Nephron progenitor cell (in vitro differentiated cells): ENCODE measurements around the gene PNPLA7.
A peak's percentile ranks its signal among the peaks of the same experiment; 100 is the strongest.
"Not testable (repeated sequence)": the region's sequence is repeated elsewhere in the genome, so short reads cannot be mapped to it uniquely, and the experiment has no call there.

Experiments used
- DNase-seq: peaks from one replicate; pipeline ENCODE4 v3.0.0; 2021
- H3K27ac Mint-ChIP-seq: 2 replicates; pipeline ENCODE4 v1.8.0; 2021; ENCODE audit warnings: mild to moderate bottlenecking, moderate library complexity, mixed read lengths
- H3K27me3 Mint-ChIP-seq: 2 replicates; pipeline ENCODE4 v1.8.0; 2021; ENCODE audit warnings: mild to moderate bottlenecking, low read depth, mixed read lengths; ENCODE audit not compliant: poor library complexity
- H3K36me3 Mint-ChIP-seq: 2 replicates; pipeline ENCODE4 v1.8.0; 2021; ENCODE audit warnings: low read depth, mixed read lengths
- H3K4me1 Mint-ChIP-seq: 2 replicates; pipeline ENCODE4 v1.8.0; 2021; ENCODE audit warnings: mixed read lengths
- H3K4me3 Mint-ChIP-seq: 2 replicates; pipeline ENCODE4 v1.8.0; 2021; ENCODE audit warnings: mild to moderate bottlenecking, moderate library complexity, mixed read lengths
- H3K9me3 Mint-ChIP-seq: 2 replicates; pipeline ENCODE4 v1.8.0; 2021; ENCODE audit warnings: mild to moderate bottlenecking, moderate library complexity, mixed read lengths
- TF ChIP-seq, protein P1 (sequence below): fragments of 200-600 bp; sonication (generic); IDR thresholded peaks from 2 replicates; pipeline ENCODE4 v1.5.0; 2021; ENCODE audit warnings: antibody characterized with exemption

PNPLA7 gene

DNA sequence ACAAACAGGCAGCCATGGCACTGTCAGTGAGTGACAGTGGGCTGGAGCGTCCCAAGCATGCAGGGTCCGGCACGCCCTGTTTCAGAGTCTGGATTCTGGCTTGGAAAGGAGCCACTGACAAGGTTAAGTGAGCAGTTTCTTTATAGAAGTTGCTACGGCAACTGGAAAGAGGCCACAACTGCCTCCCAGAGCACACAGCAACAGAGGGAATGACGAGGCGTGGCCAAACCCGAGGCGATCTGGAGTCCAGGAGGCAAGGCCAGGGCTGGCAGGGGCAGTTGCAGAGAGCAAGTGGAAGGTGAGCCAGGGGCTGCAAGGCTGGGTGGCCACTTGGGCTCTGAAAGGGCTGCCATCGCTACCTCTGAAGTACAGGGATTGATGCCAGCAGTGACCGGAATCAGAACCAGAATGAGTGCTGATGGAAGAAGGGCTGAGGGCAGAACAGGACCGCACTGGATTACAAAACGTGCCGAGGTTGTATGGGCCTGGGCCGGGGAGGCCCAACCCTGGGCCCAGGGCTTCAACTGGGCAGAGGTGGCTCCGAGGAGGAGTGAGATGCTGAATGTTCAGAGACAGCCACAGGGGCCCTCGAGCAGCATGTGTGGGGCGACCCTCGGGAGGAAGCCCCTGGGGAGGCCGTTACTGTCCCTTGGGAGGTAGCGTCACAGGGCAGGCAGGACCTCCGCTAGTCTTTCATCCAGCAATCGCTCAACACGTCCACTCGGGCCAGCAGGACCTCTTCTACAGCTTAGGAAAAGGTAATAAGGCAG, 6.1 kb upstream of the PNPLA7 start:
- H3K36me3 Mint-ChIP-seq, result peaks cover 59% of the 10 kb centered on the region
- DNase-seq, result no peak
- H3K27ac Mint-ChIP-seq, result no peak overlapping the region
- no peak overlapping the region for H3K4me3 Mint-ChIP-seq
- TF ChIP-seq, protein P1, sequence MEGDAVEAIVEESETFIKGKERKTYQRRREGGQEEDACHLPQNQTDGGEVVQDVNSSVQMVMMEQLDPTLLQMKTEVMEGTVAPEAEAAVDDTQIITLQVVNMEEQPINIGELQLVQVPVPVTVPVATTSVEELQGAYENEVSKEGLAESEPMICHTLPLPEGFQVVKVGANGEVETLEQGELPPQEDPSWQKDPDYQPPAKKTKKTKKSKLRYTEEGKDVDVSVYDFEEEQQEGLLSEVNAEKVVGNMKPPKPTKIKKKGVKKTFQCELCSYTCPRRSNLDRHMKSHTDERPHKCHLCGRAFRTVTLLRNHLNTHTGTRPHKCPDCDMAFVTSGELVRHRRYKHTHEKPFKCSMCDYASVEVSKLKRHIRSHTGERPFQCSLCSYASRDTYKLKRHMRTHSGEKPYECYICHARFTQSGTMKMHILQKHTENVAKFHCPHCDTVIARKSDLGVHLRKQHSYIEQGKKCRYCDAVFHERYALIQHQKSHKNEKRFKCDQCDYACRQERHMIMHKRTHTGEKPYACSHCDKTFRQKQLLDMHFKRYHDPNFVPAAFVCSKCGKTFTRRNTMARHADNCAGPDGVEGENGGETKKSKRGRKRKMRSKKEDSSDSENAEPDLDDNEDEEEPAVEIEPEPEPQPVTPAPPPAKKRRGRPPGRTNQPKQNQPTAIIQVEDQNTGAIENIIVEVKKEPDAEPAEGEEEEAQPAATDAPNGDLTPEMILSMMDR, result no peak
- H3K9me3 Mint-ChIP-seq, result peaks cover 10% of the 10 kb centered on the region
- H3K4me1 Mint-ChIP-seq, result peaks cover 11% of the 10 kb centered on the region
- peaks cover 2% of the 10 kb centered on the region for H3K27me3 Mint-ChIP-seq

DNA sequence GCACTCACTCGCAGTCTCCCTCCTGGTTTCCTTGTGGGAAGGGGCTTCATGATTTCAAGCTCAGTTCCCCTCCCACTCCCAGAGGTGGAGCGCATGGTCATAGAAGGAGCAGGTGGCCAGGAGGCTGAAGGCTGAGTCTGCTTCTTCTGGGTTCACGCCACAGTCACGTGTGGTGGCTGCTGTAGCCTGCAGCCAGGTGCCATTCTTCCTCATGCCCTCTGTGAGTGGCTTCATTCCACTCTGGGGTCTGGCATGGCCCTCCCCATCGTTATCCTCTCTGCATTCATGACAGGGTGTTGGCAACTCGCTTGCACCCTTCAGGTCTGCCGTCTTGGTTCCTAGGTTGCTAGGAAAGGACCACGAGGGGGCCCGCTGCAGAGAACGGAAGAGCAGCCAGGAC, 5.0 kb upstream of the PNPLA7 start:
- H3K4me3 Mint-ChIP-seq, result no peak overlapping the region
- no peak for DNase-seq
- H3K27ac Mint-ChIP-seq, result no peak overlapping the region
- peaks cover 14% of the 10 kb centered on the region for H3K4me1 Mint-ChIP-seq
- H3K36me3 Mint-ChIP-seq, result peaks cover 50% of the 10 kb centered on the region
- TF ChIP-seq, protein P1, result no peak
- peaks cover 8% of the 10 kb centered on the region for H3K9me3 Mint-ChIP-seq
- H3K27me3 Mint-ChIP-seq, result peaks cover 2% of the 10 kb centered on the region

DNA sequence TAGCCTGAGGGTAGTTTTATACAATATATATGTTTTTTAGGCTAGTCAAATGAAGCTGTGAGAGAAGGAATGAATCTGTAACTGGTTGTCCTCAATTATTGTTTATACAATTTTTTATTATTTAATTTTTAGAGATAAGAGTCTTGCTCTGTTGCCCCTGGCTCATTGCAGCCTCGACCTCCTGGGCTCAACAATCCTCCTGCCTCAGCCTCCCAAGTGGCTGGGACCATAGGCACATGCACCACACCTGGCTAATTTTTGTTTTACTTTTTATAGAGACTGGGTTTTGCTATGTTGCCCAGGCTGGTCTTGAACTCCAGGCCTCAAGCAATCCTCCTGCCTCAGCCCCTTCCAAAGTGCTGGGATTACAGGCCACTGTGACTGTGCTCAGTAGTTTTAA, 4.1 kb upstream of the PNPLA7 start:
- peaks cover 16% of the 10 kb centered on the region for H3K4me1 Mint-ChIP-seq
- peaks cover 42% of the 10 kb centered on the region for H3K36me3 Mint-ChIP-seq
- TF ChIP-seq, protein P1, result no peak
- H3K27ac Mint-ChIP-seq, result no peak overlapping the region
- no peak for DNase-seq
- H3K27me3 Mint-ChIP-seq, result peaks cover 2% of the 10 kb centered on the region
- no peak overlapping the region for H3K4me3 Mint-ChIP-seq
- no peaks in the 10 kb centered on the region for H3K9me3 Mint-ChIP-seq

DNA sequence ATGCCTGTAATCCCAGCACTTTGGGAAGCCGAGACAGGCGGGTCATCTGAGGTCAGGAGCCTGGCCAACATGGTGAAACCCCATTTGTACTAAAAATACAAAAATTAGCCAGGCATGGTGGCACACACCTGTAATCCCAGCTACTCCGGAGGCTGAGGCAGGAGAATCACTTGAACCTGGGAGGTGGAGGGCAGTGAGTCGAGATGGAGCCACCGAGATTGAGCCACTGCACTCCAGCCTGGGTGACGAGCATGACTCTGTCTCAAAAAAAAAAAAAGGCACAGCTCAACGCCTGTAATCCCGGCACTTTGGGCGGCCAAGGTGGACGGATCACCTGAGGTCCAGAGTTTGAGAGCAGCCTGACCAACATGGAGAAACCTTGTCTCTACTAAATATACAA, 3.5 kb upstream of the PNPLA7 start:
- H3K27ac Mint-ChIP-seq, H3K4me3 Mint-ChIP-seq, H3K27me3 Mint-ChIP-seq, H3K9me3 Mint-ChIP-seq, DNase-seq: not testable (repeated sequence)
- peaks cover 21% of the 10 kb centered on the region for H3K4me1 Mint-ChIP-seq
- peaks cover 40% of the 10 kb centered on the region for H3K36me3 Mint-ChIP-seq

DNA sequence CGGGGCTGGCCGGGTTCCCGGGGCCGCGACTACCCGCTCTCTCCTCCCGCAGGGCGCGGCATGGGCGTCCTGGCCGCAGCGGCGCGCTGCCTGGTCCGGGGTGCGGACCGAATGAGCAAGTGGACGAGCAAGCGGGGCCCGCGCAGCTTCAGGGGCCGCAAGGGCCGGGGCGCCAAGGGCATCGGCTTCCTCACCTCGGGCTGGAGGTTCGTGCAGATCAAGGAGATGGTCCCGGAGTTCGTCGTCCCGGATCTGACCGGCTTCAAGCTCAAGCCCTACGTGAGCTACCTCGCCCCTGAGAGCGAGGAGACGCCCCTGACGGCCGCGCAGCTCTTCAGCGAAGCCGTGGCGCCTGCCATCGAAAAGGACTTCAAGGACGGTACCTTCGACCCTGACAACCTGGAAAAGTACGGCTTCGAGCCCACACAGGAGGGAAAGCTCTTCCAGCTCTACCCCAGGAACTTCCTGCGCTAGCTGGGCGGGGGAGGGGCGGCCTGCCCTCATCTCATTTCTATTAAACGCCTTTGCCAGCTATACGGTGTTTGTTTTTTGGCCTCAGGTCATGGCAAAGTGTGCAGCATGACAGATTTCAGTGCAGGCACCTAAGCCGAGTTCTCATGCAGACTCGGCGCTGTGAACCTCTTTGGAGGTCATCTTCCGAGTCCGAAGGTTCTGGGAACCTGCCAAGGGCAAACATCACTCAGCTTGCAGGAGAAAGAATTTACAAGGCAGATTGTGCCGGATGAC, 2.0 kb upstream of the PNPLA7 start:
- H3K9me3 Mint-ChIP-seq, result peaks cover 9% of the 10 kb centered on the region
- peaks cover 25% of the 10 kb centered on the region for H3K4me1 Mint-ChIP-seq
- peaks cover 6% of the 10 kb centered on the region for H3K27me3 Mint-ChIP-seq
- TF ChIP-seq, protein P1, result no peak
- no peak for DNase-seq
- H3K27ac Mint-ChIP-seq, result no peak overlapping the region
- peaks cover 36% of the 10 kb centered on the region for H3K36me3 Mint-ChIP-seq
- H3K4me3 Mint-ChIP-seq, result peak overlapping the region; percentile 86

DNA sequence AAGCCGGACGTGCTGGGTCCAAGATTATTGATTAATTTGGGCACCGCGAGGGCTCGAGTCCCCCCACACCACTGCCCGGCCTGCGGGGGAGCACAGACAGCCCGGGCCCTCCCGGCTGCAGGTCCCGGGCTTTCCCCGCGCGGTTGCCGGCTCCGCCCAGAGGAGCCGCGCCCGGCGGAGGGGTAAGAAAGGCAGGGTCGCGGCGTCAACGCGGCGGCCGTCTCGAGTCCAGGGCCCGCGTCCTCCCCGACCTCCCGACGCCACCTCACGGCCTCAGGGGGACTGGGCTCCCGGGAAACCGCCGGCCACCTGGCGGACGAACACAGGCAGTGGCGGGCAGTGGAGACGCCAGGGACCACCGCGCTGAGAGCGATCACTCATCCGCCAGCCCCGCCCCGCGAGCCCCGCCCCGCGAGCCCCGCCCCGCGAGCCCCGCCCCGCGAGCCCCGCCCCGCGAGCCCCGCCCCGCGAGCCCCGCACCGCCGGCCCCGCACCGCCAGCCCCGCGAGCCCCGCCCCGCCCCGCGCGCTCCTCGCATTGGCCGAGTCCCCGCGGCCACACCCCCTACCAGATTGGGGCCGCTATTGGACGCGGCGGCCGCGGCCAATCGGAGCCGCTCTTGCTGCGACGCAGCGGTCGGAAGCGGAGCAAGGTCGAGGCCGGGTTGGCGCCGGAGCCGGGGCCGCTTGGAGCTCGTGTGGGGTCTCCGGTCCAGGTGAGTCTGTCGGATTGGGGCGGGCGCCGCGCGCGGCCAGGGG, 1.2 kb upstream of the PNPLA7 start, which contains the start of gene MRPL41:
Gene MRPL41 (plus strand): TSS at position 616 of the 758 bp plus-strand sequence. CDS start 203 bp downstream, outside the sequence.
- Mint-ChIP-seq H3K4me1 (peaks cover 25% of the 10 kb centered on the region), H3K9me3 (peaks cover 16% of the 10 kb centered on the region), H3K4me3 (peak within 1 kb of the TSS; percentile 86), H3K36me3 (peaks cover 38% of the 10 kb centered on the region), H3K27me3 (peaks cover 6% of the 10 kb centered on the region), H3K27ac (no peak within 1 kb of the TSS)
- TF ChIP-seq, protein P1, result peak; percentile 50
- DNase-seq, result peak; percentile 95

DNA sequence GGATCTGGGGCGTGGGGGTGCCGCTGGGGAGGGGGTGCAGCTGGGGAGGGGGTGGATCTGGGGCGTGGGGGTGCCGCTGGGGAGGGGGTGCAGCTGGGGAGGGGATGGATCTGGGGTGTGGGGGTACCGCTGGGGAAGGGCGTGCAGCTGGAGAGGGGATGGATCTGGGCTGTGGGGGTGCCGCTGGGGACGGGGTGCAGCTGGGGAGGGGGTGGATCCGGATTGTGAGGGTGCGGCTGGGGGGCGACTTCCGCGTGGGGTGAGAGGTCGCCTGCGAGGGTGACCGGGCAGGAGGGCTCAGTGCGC, 709 bp upstream of the PNPLA7 start:
- Mint-ChIP-seq H3K4me1 (peaks cover 25% of the 10 kb centered on the region), H3K4me3 (peak overlapping the region; percentile 62)
- H3K27ac Mint-ChIP-seq, result not testable (repeated sequence)

More for the DNA sequence above, 709 bp upstream of the PNPLA7 start:
- peaks cover 38% of the 10 kb centered on the region for H3K36me3 Mint-ChIP-seq
- not testable (repeated sequence) for H3K27me3 Mint-ChIP-seq, DNase-seq
- H3K9me3 Mint-ChIP-seq, result peaks cover 22% of the 10 kb centered on the region
